NCI-H146 (cell line): ENCODE results near the gene PHLDA1.

Experiments used
- DNase-seq: peaks from one replicate; lab custom pipeline; 2025; lab: John Stamatoyannopoulos, UW

PHLDA1 gene

GRCh38 chr12:76031414-76032042, at the start of gene PHLDA1:
Gene PHLDA1 (minus strand): TSS chr12:76031776.
- peak; percentile 96 for DNase-seq

GRCh38 chr12:76080729-76081415, 49.3 kb upstream of the PHLDA1 start:
- DNase-seq, result no peak

GRCh38 chr12:76080017-76080728, 48.6 kb upstream of the PHLDA1 start:
- DNase-seq, result no peak

- no peak for DNase-seq
Measured at GRCh38 chr12:76078748-76079147, 47.2 kb upstream of the PHLDA1 start.

- no peak for DNase-seq
Measured at GRCh38 chr12:76075448-76075847, 43.9 kb upstream of the PHLDA1 start.

- DNase-seq, result no peak
Measured at GRCh38 chr12:76074701-76075336, 43.2 kb upstream of the PHLDA1 start.

GRCh38 chr12:76073561-76073960, 42.0 kb upstream of the PHLDA1 start:
- no peak for DNase-seq

- DNase-seq, result no peak
Measured at GRCh38 chr12:76072568-76072967, 41.0 kb upstream of the PHLDA1 start.

GRCh38 chr12:76069339-76069738, 37.8 kb upstream of the PHLDA1 start:
- DNase-seq, result no peak

- no peak for DNase-seq
Measured at GRCh38 chr12:76065917-76066316, 34.3 kb upstream of the PHLDA1 start.

- no peak for DNase-seq
Measured at GRCh38 chr12:76064904-76065303, 33.3 kb upstream of the PHLDA1 start.

- DNase-seq, result no peak
Measured at GRCh38 chr12:76060111-76060510, 28.5 kb upstream of the PHLDA1 start.

GRCh38 chr12:76057326-76057725, 25.8 kb upstream of the PHLDA1 start:
- no peak for DNase-seq

- no peak for DNase-seq
Measured at GRCh38 chr12:76055393-76055792, 23.8 kb upstream of the PHLDA1 start.

GRCh38 chr12:76049575-76050251, 18.1 kb upstream of the PHLDA1 start:
- no peak for DNase-seq

- DNase-seq, result no peak
Measured at GRCh38 chr12:76047742-76048141, 16.2 kb upstream of the PHLDA1 start.

- DNase-seq, result no peak
Measured at GRCh38 chr12:76047060-76047459, 15.5 kb upstream of the PHLDA1 start.

- DNase-seq, result no peak
Measured at GRCh38 chr12:76043377-76043776, 11.8 kb upstream of the PHLDA1 start.

- no peak for DNase-seq
Measured at GRCh38 chr12:76042147-76042546, 10.6 kb upstream of the PHLDA1 start.

GRCh38 chr12:76041406-76041805, 9.8 kb upstream of the PHLDA1 start:
- DNase-seq, result no peak

GRCh38 chr12:76040461-76040860, 8.9 kb upstream of the PHLDA1 start:
- DNase-seq, result no peak

- no peak for DNase-seq
Measured at GRCh38 chr12:76038176-76038575, 6.6 kb upstream of the PHLDA1 start.
